COLO829 (cell line): Measurements from ENCODE around the gene PKDCC.

ENCODE experiments used
- DNase-seq: peaks from one replicate; pipeline ENCODE4 v3.0.0; 2012; ENCODE audit warnings: low spot score

PKDCC gene

DNA sequence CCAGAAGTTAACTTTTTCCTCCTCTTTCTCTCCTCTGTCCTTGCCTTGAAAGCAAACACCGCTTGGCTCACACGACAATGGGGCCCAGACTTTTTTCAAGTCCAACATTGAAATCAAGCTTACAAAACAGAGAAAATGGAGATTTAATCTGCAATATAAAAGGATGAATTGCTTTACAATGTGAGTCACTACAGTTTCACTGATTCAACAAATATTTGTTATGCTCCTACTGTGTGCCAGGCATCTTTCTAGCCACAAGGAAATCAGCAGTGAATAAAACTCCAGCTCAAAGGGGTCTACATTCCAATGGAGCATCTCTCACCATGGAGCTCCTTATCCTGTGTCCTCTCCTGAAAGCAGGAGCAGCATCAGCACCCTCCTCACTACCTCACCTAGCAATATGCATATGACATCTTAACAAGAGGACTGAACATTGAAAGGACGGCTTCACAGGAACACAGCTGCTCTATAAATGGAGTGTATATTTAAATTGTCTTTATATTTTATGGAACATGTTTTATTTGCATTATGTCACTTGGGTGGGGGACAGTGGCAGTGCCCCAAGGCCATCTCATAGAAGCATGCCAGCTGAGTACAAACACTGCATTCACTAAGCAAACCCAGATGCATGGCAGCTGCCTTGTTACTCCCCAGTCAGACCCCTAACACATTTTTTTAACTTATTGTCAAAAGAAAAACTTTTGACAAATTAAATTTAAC is 39.5 kb downstream of the PKDCC start:
- DNase-seq: no peak

DNA sequence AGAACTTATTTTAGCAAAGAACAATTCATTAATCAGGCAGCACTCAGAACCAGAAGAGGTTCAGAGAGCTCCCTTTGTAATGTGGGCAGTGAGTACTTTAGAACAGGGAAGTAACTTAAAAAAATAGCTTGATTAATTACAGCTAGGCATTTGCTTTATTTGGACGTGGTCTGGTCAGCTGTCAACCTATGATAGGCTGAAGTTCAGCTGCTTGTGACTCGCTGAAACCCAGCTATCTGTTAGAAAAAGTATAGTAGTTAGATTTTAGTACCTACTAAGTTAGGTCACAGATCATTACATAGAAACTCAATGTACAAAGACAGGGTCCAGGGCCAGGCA is 40.0 kb downstream of the PKDCC start:
- DNase-seq: no peak

DNA sequence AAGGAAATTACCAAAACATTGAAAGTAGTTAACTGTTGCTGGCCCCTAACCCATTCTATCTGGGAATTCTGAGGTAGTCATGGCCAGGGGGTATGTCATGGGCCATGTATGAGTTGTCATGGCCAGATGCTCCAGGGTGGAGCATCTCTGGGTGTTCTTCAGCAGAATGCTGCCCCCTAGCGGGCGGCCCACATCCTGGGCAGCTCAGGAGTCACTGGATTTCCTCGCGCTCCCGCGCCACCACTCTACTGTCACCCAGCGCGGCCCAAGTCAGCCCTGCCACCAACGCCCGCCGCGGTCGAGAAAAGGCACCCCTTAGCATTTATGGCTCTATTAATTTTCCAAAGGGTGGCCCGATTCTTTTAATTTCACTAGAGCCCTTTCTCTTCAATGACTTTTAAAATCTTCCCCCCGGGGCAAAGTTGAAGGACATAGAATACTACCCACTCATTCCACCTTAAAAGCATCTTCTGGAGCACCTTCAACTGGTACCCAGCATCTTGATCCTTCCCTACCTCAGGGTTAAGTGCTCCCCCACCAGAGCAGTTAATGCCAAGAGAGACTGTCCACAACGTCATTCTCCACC is 41.6 kb downstream of the PKDCC start:
- DNase-seq: peak; percentile 78

DNA sequence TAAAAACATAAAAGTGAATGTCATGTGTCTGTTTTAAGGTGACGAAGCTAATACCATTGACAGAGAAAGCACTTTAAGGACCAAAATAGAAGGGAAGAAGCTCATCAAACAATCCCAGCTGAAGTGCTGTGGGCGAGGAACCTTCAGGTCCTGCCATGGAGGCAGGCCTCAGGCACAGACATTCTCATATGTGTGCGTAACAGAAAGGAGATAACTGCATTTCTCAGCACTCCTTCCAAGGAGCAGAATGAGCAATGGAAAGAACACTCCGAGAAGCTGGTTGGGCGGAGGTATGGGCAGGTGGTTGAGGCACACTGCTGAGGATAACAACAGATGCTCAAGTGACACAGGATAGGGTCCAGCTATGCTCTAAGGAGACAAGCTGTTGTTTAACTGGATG is 42.4 kb downstream of the PKDCC start:
- no peak for DNase-seq

DNA sequence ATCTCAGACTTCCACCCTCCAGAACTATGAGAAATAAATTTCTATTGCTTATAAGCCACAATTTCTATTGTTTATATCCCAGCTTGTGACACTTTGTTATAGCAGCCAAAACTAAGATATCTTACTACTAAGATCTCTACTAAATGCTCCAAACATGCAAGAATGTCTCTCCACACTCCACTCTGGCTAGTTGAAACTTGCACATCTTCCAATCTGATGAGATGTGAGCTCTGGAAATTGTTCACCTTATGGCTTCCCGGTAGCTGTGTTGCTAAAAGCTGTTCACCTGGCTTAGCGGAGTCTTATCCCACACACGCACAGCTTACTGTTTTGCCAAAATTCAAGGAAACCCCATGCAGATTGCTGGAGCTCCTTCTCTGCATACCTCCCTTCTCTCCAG is 43.9 kb downstream of the PKDCC start:
- no peak for DNase-seq

DNA sequence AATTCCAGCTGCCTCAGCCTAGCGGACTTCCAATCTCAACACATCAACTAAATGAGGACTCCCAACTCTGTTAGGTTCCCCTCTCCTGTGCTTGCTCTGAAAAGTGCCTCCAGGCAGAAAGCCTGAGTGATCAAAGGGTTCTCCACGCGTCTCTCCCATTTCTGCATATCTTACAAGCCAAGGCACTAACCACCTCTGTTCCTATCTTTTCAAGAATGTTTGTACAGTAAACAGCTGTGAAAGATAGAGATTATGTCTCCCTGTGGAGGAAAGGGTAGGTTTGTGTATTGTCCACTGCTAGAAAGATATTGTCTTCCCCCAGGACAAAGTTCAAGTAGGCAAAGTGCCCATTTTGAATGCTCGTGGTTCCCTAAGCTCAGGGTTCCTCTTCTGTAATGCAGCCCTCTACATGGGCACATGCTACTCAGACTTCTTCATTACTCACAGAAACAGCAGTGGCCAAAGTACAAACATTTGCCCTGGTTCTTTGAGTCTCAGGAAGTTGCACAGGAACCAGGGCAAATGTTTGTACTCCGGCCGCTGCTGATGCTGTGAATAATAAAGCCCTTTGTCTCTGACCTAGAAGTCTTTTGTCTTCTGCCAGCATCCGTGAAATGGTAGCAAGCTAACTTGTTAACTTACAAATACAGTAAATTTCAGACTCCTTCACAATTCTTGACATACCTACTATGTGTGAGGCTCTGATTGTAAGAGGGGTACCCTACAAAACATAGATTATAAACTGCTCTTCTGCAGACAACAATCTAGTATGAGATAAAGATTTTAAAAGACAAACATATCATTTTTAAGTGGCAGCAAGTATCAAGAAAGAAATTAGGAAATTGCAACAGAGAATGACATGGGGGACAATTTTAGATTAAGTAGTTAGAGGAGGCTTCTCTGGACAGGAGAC is 44.5 kb downstream of the PKDCC start:
- peak; percentile 22 for DNase-seq

DNA sequence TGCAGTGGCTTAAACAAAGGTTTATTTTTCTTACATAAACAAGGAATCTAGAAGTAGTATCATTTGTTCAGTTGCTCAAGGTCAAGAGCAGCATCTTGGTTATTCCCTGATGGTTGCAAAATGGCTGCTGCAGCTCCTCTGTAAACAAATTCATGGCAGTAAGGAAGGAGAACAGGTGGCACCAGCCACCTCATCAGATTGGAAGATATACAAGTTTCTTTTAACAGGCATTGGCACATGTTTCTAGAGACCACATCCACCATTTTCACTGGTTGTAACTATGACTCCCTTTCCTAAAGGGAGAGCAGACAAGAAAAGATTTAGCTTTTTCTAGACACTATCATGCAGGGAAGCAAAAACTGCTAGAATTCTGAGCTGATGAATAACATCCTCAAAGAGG is 46.3 kb downstream of the PKDCC start:
- no peak for DNase-seq

DNA sequence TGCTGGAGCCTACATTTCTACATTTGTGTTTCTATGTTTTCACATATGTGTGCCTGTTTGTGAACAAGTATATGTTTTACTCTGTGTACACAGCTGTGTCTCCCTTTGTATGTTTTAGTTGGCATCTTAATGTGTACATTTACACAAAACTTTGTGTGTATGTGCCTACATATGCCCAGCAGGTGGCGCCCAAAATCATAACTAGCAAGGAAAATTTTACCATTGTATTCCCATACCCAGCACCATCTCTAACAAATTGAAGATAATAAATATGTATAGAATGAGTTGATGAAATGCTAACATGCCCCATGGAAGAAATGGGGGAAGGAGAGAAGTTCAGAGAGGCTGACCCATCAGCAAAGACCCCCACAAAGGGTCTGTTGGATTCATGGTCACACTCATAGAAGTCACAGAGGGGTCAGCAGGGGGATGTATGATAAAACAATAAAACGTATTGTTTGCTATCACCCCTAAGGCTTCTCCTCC is 48.1 kb downstream of the PKDCC start:
- peak; percentile 51 for DNase-seq

DNA sequence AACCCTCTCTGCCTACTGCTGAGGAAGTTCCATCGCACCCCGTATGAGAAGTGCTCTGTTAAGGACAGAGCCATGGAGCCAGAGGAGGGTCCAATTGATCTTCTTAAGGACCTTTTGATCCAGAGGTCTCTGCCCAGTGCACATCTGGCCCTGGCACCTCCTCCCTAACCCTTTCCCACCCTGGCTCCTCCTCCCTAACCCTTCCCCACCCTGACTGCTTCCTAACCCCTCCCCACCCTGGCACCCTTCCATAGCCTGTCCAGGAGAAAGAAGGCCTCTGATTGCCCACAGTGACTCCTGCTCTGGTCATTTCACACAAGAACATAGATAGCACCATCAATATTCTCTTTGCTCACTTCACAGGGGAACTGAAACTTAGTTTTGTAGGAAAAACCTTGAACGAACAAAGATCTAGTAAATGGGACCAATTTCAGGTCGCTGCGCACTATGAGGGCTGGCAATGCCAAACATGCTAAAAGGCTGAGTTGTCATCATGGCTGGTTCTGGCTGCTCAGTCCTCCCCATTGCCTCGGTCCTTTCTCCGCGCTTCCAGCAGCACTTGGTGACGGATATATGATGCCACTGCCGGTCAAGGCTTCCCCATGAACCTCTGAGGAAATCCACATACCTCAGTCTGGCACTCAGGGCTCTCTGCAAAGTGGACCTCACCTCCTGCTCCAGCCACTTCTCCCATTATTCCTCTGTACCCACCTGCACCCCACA is 49.2 kb downstream of the PKDCC start:
- DNase-seq: no peak

DNA sequence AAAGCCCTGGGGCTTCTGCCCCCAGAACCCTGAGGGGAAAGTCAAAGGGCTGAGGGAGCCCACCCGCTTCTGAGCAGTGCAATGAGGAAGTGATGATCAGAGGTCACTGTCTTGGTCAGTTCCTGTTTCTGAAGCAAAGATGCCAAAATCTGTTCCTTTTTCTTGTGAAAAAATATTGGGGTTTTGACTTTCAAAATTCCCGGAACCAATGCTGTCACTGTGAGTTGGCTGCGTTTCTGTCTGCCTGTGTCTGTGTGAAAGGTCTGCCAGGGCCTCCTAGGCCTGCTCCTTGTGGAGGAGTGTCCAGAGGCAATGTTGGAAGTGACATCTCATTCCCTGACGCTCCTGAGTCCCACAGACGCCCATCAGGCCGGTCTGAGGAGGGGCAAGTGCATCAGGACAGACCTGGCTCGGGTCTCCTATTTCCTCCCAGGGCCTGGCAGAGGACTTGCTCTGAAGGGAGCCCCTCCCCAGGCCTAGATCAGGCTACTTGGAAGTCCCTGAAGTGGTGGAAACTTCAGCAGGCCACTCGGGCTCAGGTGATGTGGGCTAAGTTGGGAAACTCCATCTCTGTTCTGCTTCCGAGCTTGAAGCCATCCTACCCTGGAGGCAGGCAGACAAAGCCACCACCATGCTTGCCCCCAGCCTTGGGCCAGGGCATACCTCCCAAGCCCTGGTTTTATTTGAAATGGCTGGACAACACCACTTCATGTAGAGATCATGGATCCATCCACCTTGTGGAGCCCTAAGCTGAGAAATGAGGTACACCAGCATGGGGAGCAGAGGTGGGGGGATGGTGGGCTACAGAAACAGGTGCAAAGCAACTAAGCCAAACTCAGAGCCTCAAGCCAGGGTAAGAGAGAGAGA is 51.0 kb downstream of the PKDCC start:
- no peak for DNase-seq

DNA sequence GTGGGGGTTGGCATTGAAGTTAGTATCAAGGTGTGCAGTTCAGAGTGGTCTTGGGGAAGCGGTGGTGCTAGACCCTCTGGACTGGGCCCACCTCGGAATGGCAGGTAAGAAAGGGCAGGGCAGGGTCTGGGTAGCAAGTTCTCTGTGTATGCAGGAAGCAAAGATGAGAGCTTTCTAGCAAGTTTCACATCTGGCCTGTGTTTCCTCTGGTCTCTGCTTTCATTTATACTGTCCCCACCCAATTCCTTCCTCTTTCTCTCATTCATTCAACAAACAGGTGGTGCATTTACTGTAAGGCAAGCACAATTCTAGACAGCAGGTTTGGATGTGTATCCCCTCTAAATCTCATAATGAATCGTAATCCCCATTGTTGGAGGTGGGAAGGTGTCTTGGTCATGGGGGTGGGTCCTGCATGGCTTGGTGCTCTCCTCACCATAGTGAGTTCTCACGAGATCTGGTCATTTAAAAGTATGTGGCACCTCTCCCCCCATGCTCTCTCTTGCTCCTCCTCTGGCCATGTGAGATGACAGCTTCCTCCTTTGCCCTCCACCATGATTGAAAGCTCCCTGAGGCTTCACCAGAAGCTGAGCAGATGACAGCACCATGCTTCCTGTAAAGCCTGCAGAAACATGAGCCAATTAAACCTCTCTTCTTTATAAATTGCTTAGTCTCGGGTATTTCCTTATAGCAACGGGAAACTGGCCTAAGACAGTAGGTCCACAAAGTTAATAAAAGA is 51.8 kb downstream of the PKDCC start:
- no peak for DNase-seq

DNA sequence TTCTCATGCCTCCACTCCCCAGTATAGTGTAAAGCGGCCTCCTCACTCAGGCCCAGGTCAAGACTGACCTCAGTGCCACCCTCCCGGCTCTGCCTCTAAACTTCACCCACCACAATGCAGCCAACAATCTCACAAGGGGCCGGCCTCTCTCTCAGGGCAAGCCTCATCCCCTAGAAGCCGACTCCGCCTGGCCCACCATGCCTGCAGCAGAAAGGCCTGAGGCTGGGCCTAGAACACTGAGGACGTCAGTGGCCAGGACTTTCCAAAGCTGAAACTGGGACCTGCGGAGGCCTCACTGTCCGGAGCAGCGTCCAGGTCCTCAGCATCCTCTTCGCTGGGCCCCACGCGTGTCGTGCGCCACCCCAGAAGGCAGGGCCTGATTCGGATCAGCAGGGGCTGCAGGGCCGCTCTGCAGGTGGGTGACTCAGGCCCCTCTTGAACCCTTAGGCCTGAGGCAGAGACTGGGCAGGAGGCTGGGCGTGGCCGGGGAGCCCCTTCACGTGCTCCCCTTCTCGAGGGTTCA is 52.9 kb downstream of the PKDCC start:
- no peak for DNase-seq

DNA sequence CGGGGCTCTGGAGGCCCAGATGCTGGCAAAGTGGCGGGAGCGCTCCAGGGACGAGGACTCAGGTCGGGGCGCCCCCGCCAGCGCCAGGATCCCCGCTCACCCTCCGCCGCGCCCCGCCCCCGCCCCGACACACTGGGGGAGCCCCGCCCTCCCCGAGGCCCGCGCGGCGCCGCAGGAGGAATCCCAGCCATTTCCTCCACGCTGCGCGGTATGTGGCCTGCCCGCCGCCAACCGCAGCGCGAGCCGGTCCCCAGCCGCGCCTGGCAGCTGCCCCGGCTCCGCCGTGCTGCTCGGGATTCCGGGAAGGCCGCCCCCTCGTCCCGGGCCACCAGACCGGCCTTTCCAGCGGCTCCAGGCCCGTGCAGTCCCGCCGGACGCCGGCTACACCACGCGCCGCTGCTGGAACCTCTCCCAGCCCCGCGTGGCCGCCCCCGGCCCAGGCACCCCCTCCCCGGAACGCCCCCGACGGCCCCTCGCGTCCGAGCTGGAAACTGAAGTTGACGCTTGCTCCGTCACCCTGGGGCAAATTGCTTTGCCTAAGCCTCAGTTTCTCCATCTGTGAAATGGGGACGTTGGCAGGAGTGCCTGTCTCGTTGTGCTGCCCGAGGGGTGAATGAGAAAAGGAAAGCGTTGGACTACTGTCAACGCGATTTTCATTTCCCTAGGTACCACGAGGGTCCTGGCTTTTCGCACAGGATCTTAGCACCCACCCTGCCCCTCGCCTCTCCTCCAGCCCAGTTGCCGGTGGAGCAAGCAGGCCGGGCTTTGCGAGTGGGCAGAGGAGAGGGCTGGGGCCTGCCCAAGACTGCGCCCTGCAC is 53.6 kb downstream of the PKDCC start:
- DNase-seq: no peak

DNA sequence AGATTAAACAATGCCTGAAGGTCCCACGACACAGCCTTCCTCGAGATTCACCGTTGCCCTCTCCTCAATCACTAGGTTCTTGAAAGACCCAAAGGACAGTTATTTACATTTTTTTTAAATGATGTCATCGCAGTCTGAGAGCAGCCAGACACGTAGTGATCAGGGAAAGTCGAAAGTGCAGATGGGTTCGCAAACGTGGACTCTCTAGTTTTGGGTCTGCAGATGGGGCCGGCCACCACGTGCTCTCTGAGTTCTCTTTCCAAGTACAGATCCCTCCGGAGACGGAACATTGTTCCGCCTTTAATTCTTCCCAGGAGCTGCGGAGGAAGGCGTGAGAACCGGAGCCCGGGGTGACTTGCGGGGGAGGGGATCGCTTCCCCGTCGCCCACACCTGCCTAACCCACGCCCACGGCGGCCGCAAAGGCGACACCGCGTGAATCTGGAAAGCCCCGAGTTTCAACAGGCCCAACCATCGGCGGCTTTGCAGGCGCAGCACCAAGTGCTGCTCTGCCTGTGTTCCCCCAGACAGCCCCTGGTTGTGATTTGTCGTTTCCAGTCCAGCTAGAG is 54.3 kb downstream of the PKDCC start:
- DNase-seq: no peak

DNA sequence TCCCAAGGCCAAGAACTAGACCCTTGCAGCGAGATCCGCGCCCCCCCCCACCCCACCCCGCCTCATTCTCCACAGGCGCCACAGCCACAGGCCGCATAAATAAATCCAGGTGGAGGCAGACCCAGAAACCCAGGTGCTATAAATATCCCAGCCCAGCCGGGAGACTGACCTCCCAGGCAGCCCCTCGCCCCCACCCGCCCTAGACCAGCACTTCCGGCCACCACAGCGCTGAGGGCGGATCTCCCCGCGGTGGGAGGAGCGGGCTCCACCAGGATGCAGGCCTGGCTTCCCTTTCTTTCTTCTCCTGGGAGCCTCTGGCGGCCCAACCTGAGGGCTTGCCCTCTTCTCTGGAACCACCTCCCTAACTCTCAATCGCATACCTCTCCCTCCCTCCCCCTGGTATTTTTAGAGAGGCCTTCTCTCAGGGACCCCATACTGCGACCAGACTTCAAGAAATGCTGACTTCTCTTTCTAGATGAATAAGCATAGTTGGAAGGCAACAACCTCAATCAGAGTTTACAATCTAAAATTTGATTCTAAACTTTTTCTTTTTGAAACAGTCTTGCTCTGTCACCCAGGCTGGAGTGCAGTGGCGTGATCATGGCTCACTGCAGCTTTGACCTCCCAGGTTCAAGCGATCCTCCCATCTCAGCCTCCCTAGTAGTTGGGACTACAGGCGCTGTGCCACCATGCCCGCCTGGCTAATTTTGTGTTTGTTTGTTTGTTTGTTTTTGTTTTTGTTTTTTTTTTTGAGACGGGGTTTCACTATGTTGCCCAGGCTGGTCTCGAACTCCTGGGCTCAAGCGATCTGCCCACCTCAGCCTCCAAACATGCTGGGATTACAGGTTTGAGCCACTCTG is 55.0 kb downstream of the PKDCC start:
- DNase-seq: no peak

DNA sequence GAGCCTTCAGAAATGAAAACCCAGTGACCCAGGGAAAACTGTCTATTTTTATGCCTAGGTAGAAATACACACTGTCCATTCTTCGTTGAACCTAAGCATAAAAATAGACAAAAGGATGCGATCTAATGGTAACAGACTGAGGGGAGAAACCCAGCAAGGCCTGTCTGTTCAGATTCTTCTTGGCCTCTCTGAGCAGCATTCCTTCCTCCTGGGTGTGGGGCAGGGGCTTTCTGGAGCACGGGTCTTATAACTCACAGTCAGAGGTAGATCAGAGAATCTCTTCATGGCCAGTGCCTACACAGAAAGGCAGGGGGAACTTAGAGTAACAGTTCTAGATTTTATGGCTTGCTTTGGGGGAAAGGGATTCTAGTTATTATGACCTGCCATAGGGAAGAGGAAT is 56.0 kb downstream of the PKDCC start:
- DNase-seq: no peak

DNA sequence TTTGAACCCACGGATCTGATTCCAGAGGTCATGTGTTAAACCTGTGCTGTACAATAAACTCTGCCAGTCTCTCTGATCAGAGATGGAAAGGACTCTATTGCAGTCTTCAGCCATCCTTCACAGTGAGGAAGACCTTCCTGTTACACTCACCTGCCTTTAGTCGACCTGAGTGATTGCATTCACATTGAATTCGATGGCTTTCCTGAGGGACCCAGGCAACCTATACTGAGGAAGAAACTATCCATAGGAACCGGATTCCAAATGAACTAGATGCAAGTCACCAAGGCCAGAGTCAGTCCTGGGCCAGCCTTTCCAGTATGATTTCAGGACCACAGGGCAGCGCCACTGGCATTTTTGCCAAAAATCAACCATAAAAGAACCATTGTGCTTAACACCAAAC is 56.8 kb downstream of the PKDCC start:
- DNase-seq: no peak
